Lower lobe of right lung (tissue), 2 donors: ENCODE measurements around the gene EFCAB3. TPM values are rescaled to one million over a fixed set of nuclear protein-coding genes. Genes with fewer than 3 reads are reported as not detected.
"Not testable (repeated sequence)": the region's sequence is repeated elsewhere in the genome, so short reads cannot be mapped to it uniquely, and the experiment has no call there.

Source experiments
- ATAC-seq, 2 donors: fragments of 200-7000 bp; cut with Tn5 transposase; one replicate each; pipeline ENCODE4 v1.9.1; 2020 to 2022; ENCODE audit warnings: mild to moderate bottlenecking in 2 of 2, moderate library complexity in 2 of 2
- DNase-seq: peaks from one replicate; pipeline ENCODE4 v3.0.0-alpha.2; 2020
- H3K27ac ChIP-seq: fragments of 200-600 bp; one replicate; pipeline ENCODE4 v1.8.0; 2022
- H3K27me3 ChIP-seq: fragments of 200-600 bp; one replicate; pipeline ENCODE4 v1.8.0; 2022; ENCODE audit warnings: low read depth
- H3K36me3 ChIP-seq: fragments of 200-600 bp; one replicate; pipeline ENCODE4 v1.8.0; 2022; ENCODE audit warnings: mild to moderate bottlenecking
- H3K4me1 ChIP-seq: fragments of 200-600 bp; one replicate; pipeline ENCODE4 v1.8.0; 2022
- H3K4me3 ChIP-seq: fragments of 200-600 bp; one replicate; pipeline ENCODE4 v1.8.0; 2022; ENCODE audit warnings: mild to moderate bottlenecking
- H3K9me3 ChIP-seq: fragments of 200-600 bp; one replicate; pipeline ENCODE4 v1.8.0; 2022
- intact Hi-C: fragments of 100-400 bp; cut with DNase I; formaldehyde crosslinking; loops from one replicate; pipeline ENCODE4 v1.11.0; 2022
- total RNA-seq: library from RNA; stranded (reverse); fragmentation: NEBNext Ultra II Directional; extraction: Animal tissue kit (Norgen Biotek cat#: 25700); gene quantifications from one replicate; pipeline ENCODE4 v1.2.1, GENCODE V29; 2021
- TF ChIP-seq, protein P1 (sequence below): fragments of 200-600 bp; IDR thresholded peaks from one replicate; pipeline ENCODE4 v1.8.0; 2022; ENCODE audit warnings: antibody characterized with exemption, mild to moderate bottlenecking
- donor health status: DM: no; HTN: yes; CAD: no; lungs with severe emphysema.

Gene EFCAB3
- total RNA-seq, 1 donor from 2014 or later: not detected

DNA sequence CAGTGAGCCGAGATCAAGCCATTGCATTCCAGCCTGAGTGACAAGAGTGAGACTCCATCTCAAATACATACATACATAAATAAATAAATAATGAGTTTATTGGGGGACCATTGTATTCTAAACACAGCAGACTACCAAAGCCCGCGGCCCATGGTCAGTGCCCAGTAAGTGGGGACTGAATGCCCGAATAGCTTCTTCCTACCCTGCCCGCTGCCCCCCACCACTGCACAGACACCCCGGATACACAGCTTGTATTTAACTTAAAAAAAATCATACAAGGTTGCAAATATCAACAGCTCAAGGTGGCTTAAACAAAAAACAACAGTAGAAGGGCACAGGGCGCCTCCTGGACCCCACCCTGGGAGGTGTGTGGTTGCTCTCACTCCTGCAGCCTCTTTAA, 75.7 kb downstream of the EFCAB3 start:
- Histone ChIP-seq H3K4me1 (no peaks in the 10 kb centered on the region), H3K9me3 (no peaks in the 10 kb centered on the region), H3K36me3 (no peaks in the 10 kb centered on the region), H3K4me3 (no peak overlapping the region), H3K27ac (no peak overlapping the region), H3K27me3 (no peaks in the 10 kb centered on the region)
- ATAC-seq: no peak
- DNase-seq: no peak
- intact Hi-C loops: no loop called here
- TF ChIP-seq, protein P1, sequence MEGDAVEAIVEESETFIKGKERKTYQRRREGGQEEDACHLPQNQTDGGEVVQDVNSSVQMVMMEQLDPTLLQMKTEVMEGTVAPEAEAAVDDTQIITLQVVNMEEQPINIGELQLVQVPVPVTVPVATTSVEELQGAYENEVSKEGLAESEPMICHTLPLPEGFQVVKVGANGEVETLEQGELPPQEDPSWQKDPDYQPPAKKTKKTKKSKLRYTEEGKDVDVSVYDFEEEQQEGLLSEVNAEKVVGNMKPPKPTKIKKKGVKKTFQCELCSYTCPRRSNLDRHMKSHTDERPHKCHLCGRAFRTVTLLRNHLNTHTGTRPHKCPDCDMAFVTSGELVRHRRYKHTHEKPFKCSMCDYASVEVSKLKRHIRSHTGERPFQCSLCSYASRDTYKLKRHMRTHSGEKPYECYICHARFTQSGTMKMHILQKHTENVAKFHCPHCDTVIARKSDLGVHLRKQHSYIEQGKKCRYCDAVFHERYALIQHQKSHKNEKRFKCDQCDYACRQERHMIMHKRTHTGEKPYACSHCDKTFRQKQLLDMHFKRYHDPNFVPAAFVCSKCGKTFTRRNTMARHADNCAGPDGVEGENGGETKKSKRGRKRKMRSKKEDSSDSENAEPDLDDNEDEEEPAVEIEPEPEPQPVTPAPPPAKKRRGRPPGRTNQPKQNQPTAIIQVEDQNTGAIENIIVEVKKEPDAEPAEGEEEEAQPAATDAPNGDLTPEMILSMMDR: no peak

DNA sequence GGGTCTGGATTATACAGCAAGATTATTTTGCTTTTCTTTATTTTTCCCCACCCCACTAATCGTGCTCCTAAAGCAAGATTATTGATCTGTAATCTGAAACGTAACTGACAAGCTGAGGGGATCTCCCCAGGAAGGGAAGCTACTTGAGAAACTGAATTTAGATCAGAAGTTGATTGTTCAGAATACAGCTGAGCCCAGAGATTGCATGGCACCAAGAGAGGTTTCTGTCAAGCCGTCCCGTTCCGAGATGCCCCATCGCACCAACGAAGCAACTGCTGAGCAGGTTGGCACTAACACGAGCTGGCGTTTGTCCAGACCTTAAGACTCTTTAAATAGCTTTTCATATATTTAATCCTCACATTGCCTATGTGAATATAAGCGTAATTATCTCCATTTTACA, 78.1 kb downstream of the EFCAB3 start:
- H3K4me3 ChIP-seq, DNase-seq, H3K27ac ChIP-seq, H3K9me3 ChIP-seq, H3K4me1 ChIP-seq, ATAC-seq, H3K36me3 ChIP-seq, H3K27me3 ChIP-seq, intact Hi-C loops: not testable (repeated sequence)

DNA sequence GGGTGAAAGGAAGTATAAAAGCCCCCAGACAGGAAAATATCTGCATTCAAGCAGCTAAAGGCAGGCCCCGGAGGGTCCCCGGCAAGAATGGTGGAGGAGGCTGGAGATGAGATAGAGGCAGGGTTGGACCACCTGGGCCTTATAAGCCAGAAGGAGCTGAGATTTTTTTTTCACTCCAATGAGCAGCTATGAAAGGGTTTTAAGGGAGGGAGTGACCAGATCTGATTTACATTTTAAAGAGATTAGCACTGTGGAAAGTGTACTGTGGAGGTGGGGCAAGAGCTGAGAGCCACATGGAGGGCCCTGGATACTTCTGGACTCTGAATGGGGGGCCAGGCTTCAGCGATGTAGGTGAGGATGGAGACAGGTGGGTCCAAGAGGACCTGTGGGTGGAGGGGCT, 84.1 kb downstream of the EFCAB3 start:
- H3K27me3 ChIP-seq, H3K4me1 ChIP-seq, H3K9me3 ChIP-seq, H3K4me3 ChIP-seq, DNase-seq, ATAC-seq, intact Hi-C loops, H3K27ac ChIP-seq, H3K36me3 ChIP-seq: not testable (repeated sequence)

DNA sequence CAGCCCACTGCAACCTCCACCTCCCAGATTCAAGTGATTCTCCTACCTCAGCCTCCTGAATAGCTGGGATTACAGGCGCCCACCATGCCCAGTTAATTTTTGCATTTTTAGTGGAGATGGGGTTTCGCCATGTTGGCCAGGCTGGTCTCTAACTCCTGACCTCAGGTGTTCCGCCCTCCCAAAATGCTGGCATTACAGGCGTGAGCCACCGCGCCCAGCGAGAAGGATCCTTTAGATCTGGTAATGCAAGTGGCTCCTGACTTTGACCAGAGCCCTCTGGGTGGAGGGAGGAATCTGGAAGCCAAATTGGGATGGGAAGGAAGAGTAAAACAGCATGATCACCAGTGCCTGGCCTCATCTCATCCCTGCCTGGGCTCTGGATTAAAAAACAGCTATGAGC, 84.9 kb downstream of the EFCAB3 start:
- H3K4me3 ChIP-seq, H3K9me3 ChIP-seq, H3K36me3 ChIP-seq, intact Hi-C loops, DNase-seq, ATAC-seq, H3K27ac ChIP-seq, H3K4me1 ChIP-seq, H3K27me3 ChIP-seq: not testable (repeated sequence)

Other genes with a start within 250 kb of the EFCAB3 start
- 17.9 TPM for gene METTL2A, start 43.3 kb downstream of the EFCAB3 start, total RNA-seq
- gene TLK2, start 98.3 kb downstream of the EFCAB3 start, total RNA-seq: 41.5 TPM
- gene MRC2, start 247.1 kb downstream of the EFCAB3 start, total RNA-seq: 91.2 TPM